Kasumi-1 (cell line): ENCODE data around the gene ASPHD2.
"Not testable (repeated sequence)": the region's sequence is repeated elsewhere in the genome, so short reads cannot be mapped to it uniquely, and the experiment has no call there.

ENCODE experiments used
- DNase-seq, 2 experiments: peaks; one replicate each; lab custom pipeline; 2025; lab: John Stamatoyannopoulos, UW

ASPHD2 gene, protein sequence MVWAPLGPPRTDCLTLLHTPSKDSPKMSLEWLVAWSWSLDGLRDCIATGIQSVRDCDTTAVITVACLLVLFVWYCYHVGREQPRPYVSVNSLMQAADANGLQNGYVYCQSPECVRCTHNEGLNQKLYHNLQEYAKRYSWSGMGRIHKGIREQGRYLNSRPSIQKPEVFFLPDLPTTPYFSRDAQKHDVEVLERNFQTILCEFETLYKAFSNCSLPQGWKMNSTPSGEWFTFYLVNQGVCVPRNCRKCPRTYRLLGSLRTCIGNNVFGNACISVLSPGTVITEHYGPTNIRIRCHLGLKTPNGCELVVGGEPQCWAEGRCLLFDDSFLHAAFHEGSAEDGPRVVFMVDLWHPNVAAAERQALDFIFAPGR

GRCh38 chr22:26428515-26429457 is at the start of gene ASPHD2:
Gene ASPHD2, plus strand, starts transcription at chr22:26429260. Its CDS starts 4,356 bp downstream, at chr22:26433616.
- peak; percentile 43 to 66 for DNase-seq

DNA sequence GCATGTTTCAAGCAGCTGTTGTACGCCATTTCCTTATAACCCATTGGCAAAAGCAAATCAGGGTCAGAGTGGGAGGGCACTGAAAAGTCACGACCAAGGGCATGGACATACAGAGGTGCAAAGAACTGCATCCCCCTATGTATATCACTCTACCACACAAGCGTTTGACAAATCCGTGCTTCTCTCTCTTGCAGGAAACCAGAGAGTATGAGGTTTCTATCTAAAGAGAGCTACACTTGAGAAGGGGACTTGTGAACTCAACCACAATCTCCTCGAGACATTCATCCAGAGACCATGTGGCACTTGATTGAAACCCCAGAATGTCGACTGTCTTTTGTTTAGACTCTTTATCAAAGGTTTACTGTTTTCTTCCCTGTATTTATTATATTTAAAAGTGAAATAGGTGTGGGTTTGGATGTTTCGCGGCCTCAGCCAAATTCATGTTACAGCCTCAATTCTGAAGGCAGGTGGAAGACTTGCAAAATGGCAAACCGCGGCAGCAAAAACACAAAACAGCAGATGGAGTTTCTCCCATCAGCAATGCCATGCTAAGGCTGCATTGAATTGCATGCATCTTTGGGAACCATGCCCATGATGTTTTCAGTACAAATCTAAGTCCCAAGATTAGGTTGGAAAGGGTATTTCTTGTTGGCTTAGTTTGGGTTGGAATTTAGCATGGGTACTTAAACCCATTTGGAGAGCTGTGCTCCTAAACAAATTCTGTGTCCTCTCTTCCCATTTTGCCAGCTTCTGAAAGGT is 48.8 kb upstream of the ASPHD2 start:
- no peak for DNase-seq

GRCh38 chr22:26382782-26383181 is 46.3 kb upstream of the ASPHD2 start:
- DNase-seq: no peak

GRCh38 chr22:26383968-26384556 is 45.0 kb upstream of the ASPHD2 start:
- no peak for DNase-seq

DNA sequence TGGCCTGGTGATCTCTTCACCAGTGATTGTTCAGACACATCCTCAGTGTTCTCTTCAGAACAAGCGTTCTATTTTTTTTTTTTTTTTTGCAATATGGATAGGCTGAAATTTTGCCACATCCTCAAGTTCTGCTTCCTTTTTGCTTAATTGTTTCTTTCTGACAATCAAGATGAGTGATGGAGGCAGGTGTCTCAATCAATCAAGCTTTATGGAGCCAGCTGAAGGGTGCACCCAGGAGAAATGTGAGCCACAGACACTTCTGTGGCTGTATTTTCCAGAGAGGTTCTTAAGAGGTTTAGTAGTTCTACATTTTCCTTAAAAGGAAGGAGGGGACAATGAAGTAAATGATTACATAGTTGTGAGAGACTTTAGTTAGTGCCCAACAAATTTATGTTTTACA is 43.9 kb upstream of the ASPHD2 start:
- DNase-seq: no peak

DNA sequence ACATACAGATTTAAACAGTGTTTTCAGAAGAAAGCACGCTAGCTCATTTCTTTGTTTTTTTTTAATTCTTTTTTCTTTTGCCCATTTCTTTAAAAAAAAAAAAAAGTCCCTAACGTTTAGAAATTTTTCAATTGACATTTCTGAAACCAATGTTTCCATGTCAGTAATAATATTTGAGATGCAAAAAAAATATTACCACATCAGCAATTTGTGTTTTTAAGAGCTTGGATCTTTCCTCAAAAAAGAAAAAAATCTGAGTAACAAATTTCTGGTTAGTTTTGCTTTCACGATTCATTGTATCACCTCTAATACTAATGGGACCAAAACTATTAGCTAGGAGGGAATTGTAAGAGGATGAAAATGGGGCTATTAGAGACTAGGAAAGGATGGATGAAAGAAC is 39.9 kb upstream of the ASPHD2 start:
- DNase-seq: no peak

GRCh38 chr22:26391091-26391490 is 38.0 kb upstream of the ASPHD2 start:
- DNase-seq: no peak

DNA sequence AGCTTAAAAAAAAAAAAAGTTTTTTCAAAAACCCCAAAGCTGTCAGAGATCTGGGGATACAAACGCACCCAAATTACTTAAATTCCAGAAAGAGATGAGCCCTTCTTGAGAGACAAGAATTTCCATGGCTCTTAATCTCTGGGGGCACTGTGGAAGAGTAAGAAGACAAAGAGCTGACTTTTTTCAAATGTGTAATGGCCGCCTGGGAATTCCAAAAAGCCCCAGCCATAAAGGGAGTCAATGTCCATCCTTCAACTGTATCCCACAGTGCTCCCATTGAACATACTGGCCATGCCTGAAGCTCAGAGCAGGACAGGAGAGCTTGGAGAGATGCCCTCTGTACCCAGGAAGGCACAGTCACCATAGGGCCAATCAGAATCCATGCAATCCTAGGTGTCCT is 37.4 kb upstream of the ASPHD2 start:
- DNase-seq: no peak

GRCh38 chr22:26393929-26394328 is 35.1 kb upstream of the ASPHD2 start:
- DNase-seq: peak in 1 of 2 experiments; percentile 21

DNA sequence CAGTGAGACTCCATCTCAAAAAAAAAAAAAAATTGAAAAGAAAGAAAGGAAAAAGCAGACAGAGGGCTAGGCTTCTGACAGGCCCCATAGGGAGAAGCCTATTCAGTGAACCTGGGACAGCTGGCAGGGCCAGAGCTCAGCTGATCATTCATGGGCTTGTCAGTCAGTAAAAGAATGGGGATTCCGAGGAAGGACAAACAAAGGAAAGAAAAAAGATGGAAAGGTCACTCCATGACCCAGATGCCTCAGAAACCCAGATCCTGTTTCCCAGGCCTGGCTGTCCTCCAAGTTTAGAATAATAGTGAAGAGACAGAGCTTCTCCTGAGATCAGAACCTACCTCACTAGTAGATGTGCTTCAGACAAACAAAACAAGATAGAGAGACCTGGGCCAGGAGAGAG is 34.3 kb upstream of the ASPHD2 start:
- no peak for DNase-seq

DNA sequence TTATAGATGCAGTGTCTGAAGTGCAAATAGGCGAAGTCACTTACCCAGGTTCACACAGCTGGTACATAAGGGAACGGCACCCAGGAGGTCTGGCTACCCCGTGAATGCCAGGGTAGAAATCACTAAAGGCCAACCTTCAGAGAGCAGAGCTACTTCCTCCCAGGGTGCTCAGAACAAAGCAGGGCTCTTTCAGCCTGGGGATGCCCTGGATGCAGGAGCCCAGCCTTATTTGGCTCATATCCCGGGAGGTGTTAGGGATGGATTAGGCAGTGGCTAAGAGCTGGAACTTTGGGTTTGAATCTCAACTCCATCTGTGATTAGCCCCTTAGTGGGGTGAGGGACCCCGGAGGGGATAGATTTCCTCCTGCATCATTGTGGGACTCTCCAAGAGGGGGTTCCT is 33.1 kb upstream of the ASPHD2 start:
- no peak for DNase-seq

- DNase-seq: peak; percentile 60 to 77
These were observed 30.3 kb upstream of the ASPHD2 start for GRCh38 chr22:26398741-26399153.

GRCh38 chr22:26399289-26399688 is 29.8 kb upstream of the ASPHD2 start:
- no peak for DNase-seq

GRCh38 chr22:26401726-26402125 is 27.3 kb upstream of the ASPHD2 start:
- DNase-seq: no peak

DNA sequence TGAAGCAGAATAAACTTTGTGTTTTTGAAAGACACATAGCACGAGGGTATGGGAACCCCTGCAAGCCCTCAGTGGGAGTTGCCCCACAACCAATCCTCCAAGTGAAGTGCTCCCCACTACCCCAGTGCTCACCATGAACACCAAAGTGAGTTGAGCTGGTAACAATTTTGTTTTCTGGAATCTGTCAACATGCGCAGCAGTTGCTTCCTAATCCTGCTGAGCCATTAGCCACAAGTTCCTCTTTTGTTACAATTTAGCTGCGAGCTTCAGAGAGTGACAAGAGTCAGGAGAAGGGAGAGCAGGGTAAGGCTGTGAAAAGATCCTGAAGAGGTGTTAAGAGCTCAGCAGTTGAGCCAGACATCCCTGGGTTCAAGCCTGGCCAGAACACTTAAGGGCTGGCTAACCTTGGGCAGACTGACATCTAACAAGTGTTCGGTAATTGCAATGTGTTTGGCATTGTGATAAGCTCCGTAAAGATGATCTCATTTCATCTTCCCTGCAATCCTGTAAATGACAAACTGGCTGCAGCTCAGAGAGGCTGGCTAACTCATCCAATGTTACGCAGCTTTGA is 24.1 kb upstream of the ASPHD2 start:
- peak; percentile 94 to 97 for DNase-seq

DNA sequence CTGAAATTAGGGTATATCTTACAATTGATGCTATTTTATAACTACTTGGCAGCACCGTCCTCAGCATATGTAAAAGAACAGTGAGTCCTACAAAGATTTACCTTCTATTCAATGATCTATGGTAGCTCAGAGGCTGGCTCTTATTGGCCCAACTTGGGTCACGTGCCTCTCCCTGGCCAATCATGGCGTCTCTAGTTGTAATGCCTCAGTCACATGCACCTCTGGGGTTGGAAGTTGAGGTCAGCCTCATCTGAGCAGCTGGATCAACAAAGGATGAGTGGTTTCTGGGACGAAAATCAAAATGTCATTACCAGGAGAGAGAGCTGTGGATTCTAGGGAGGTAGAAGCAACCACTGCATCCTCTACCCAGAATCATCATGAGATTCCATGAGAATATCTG is 22.9 kb upstream of the ASPHD2 start:
- no peak for DNase-seq

GRCh38 chr22:26408562-26409220 is 20.4 kb upstream of the ASPHD2 start:
- not testable (repeated sequence) for DNase-seq

DNA sequence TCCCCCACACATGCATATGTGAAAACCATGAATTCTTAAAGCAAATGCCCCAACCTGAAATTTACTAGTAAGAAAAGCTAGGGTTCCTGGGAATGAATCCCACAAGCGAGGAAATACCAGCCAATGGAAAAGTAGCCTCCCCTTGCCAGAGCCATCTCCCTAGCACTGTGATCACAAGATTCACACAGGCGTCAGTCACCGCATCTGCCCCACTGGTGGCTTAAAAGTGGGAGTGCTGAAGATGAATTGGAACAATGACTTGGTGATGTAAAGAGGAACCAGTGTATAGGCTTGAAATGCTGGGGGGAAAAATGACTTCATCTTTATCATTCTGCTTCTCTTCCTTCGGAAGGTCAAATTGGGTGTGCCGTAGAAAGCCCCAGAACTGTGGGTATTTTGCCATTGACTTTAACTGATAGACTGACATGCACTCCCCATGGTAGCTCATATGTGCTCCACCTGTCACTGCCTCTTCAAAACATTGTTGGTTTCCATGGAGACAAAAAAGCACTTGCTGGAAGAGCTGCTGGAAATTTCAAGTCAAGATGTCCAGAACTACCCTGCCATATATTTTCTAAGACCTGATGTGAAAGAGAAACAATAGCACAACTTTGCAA is 19.2 kb upstream of the ASPHD2 start:
- peak in 1 of 2 experiments; percentile 6 for DNase-seq

DNA sequence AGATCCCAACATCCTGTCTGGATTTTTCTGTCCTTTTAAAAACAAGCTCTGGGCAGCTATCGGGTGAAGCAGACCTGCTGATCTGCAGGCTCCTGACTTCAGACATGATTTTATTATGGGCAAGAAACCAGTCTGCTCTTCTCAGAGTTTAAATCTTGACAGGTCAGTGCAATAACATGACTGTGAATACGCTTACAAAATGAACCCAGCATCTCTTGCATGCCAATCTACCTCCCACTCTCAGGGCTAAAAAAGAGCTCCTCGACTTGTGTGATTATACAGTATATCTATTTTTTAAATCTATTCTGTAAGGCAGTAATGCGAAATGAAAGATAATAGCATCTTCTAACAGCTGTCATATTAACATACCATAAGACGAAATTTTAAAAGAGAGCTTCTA is 18.7 kb upstream of the ASPHD2 start:
- DNase-seq: no peak

- DNase-seq: no peak
These were observed 14.7 kb upstream of the ASPHD2 start for GRCh38 chr22:26414347-26414746.
